ENCODE measurements around the gene EEA1. TPM values are rescaled to one million over a fixed set of nuclear protein-coding genes. Genes with fewer than 3 reads are reported as not detected.

The EEA1 gene
- total RNA-seq, 1 experiment from 2014 or later: 7.9 TPM

DNA sequence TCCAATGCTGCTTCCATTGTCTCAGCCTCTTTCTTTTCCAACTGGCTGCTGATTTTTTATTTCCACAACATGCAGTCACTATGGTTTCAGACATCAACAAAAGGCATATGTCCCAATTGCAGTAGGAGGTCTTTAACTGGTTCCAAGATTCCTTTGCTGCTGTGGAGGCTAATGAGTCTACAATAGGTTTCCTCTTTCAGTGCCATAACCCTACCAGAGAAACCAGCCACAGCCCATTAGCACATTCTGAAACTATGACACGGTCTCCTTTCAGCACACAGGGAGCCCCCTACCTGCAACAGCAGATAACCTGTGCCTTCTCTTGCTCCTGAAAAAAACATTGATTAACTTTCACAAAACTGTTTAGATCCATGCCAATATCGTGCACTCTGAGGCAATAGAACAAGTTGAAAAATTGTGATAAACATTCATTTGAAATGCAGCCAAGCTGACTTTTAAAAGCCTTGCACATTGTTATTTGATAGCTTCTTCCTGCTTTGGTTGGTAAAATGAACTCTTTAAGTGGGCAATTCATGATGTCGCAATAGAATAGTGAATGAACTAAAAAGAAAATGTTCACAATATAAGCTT, 193.9 kb downstream of the EEA1 start:
- TF ChIP-seq EZH2phosphoT487 (IDR thresholded peaks at IDR 0.05; ENCODE audit: borderline replicate concordance, low read length): no peak
- TF ChIP-seq, protein P1, sequence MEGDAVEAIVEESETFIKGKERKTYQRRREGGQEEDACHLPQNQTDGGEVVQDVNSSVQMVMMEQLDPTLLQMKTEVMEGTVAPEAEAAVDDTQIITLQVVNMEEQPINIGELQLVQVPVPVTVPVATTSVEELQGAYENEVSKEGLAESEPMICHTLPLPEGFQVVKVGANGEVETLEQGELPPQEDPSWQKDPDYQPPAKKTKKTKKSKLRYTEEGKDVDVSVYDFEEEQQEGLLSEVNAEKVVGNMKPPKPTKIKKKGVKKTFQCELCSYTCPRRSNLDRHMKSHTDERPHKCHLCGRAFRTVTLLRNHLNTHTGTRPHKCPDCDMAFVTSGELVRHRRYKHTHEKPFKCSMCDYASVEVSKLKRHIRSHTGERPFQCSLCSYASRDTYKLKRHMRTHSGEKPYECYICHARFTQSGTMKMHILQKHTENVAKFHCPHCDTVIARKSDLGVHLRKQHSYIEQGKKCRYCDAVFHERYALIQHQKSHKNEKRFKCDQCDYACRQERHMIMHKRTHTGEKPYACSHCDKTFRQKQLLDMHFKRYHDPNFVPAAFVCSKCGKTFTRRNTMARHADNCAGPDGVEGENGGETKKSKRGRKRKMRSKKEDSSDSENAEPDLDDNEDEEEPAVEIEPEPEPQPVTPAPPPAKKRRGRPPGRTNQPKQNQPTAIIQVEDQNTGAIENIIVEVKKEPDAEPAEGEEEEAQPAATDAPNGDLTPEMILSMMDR (conservative IDR thresholded peaks at IDR 0.05; ENCODE audit: low read depth, low read length): peak; percentile 35; the same call in 1 of the 2 replicates
- no peak for TF ChIP-seq EZH2 (IDR thresholded peaks at IDR 0.05; ENCODE audit: low read length, unreplicated experiment)
- H3K9me2 ChIP-seq (replicated peaks; ENCODE audit: low read length): no peaks in the 10 kb centered on the region
- H3K9ac ChIP-seq (ENCODE audit: low read length): no peak overlapping the region; the same call in 1 of the 2 replicates
- H4K20me1 ChIP-seq (ENCODE audit: low read length): no peaks in the 10 kb centered on the region
- no TSS peak for BruUV-seq (replicated peaks)
- intact Hi-C loops (cut with micrococcal nuclease): no loop called here
- H3K4me1 ChIP-seq (ENCODE audit: insufficient read depth, low read length): peaks cover 15% of the 10 kb centered on the region
- H3K27ac ChIP-seq (ENCODE audit: low read length): peak overlapping the region; percentile 33
- peak; percentile 69 for DNase-seq
- no peaks in the 10 kb centered on the region for H3K36me3 ChIP-seq (ENCODE audit: low read depth, low read length)
- POLR2A ChIA-PET (ENCODE audit: unreplicated experiment): no interaction called here
- no peak overlapping the region for H2AFZ ChIP-seq (ENCODE audit: low read length)
- H3F3A ChIP-seq (ENCODE audit: low read length, unreplicated experiment): no peaks in the 10 kb centered on the region
- no peaks in the 10 kb centered on the region for H3K79me2 ChIP-seq (ENCODE audit: low read length)
- no peaks in the 10 kb centered on the region for H3K9me3 ChIP-seq (ENCODE audit: low read length)
- CTCF ChIA-PET: interaction anchor here (0.5 kb wide), 1 partner anchor 61 kb away, joined by 3 read pairs; no protein-coding TSS in a partner anchor
- no peak overlapping the region; the same call in 1 of the 2 replicates for H3K4me3 ChIP-seq (ENCODE audit: low read length)
- H3K4me2 ChIP-seq (ENCODE audit: low read length): peak overlapping the region; percentile 25; the same call in 1 of the 2 replicates
- ATAC-seq: peak; percentile 53
- no peaks in the 10 kb centered on the region for H3K27me3 ChIP-seq (ENCODE audit: low read length)

DNA sequence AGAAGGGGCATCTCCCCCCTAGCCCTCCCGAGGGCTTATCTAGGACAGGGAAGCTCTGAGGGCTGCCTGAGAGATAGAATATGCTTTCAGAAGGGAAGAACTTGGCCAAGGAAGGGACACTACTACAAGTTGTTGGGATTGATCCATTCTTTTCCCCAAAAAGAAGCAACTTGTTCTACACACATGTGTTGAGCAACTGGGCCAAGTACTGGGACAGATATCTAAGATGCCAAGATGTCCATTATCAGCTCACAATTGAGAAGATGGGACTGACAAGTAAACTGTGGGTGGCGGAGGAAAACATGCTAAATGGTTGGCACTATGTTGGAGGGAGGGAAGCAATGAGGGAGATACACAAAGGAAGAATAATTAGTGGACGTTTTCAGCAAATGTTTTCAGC, 195.4 kb downstream of the EEA1 start:
- no peaks in the 10 kb centered on the region for H3K27me3 ChIP-seq (ENCODE audit: low read length)
- TF ChIP-seq EZH2 (IDR thresholded peaks at IDR 0.05; ENCODE audit: low read length, unreplicated experiment) (no peak), EZH2phosphoT487 (IDR thresholded peaks at IDR 0.05; ENCODE audit: borderline replicate concordance, low read length) (no peak)
- TF ChIP-seq, protein P1 (conservative IDR thresholded peaks at IDR 0.05; ENCODE audit: low read depth, low read length): no peak
- no peaks in the 10 kb centered on the region for H3K9me3 ChIP-seq (ENCODE audit: low read length)
- intact Hi-C loops (cut with micrococcal nuclease): no loop called here
- no peak overlapping the region for H3K9ac ChIP-seq (ENCODE audit: low read length)
- POLR2A ChIA-PET (ENCODE audit: unreplicated experiment): no interaction called here
- peaks cover 15% of the 10 kb centered on the region for H3K4me1 ChIP-seq (ENCODE audit: insufficient read depth, low read length)
- no peaks in the 10 kb centered on the region for H3F3A ChIP-seq (ENCODE audit: low read length, unreplicated experiment)
- no peak overlapping the region for H3K4me2 ChIP-seq (ENCODE audit: low read length)
- no peak for ATAC-seq
- no peaks in the 10 kb centered on the region for H3K9me2 ChIP-seq (replicated peaks; ENCODE audit: low read length)
- H3K36me3 ChIP-seq (ENCODE audit: low read depth, low read length): no peaks in the 10 kb centered on the region
- no peak overlapping the region for H3K27ac ChIP-seq (ENCODE audit: low read length)
- CTCF ChIA-PET: no interaction called here
- no peaks in the 10 kb centered on the region for H3K79me2 ChIP-seq (ENCODE audit: low read length)
- BruUV-seq (replicated peaks): no TSS peak
- H2AFZ ChIP-seq (ENCODE audit: low read length): no peak overlapping the region
- no peak for DNase-seq
- H4K20me1 ChIP-seq (ENCODE audit: low read length): no peaks in the 10 kb centered on the region
- H3K4me3 ChIP-seq (ENCODE audit: low read length): no peak overlapping the region

DNA sequence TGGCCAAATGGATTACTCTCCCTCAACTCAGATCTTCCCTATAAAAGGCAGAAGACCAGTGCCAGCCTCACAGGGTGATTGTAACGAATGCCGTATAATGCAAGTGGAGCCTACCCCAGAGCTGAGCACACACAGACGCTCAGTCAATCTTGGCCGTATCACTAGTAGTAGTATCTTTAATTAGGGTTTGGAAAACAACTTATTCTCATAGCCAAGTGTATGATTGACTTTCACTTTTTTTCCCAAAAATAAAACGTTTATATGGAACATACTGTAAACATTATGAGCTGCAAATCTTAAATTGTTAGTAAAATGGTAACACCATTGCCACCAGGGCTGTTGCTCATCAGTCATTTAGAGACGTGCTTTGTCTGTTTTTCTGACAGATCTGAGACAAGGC, 195.9 kb downstream of the EEA1 start:
- H4K20me1 ChIP-seq (ENCODE audit: low read length): no peaks in the 10 kb centered on the region
- no peaks in the 10 kb centered on the region for H3K9me3 ChIP-seq (ENCODE audit: low read length)
- no peaks in the 10 kb centered on the region for H3K36me3 ChIP-seq (ENCODE audit: low read depth, low read length)
- intact Hi-C loops (cut with micrococcal nuclease): no loop called here
- H3K79me2 ChIP-seq (ENCODE audit: low read length): no peaks in the 10 kb centered on the region
- no peak overlapping the region for H3K4me2 ChIP-seq (ENCODE audit: low read length)
- DNase-seq: no peak
- no peaks in the 10 kb centered on the region for H3F3A ChIP-seq (ENCODE audit: low read length, unreplicated experiment)
- H3K4me3 ChIP-seq (ENCODE audit: low read length): no peak overlapping the region
- no peak for ATAC-seq
- no peaks in the 10 kb centered on the region for H3K27me3 ChIP-seq (ENCODE audit: low read length)
- peaks cover 15% of the 10 kb centered on the region for H3K4me1 ChIP-seq (ENCODE audit: insufficient read depth, low read length)
- TF ChIP-seq EZH2 (IDR thresholded peaks at IDR 0.05; ENCODE audit: low read length, unreplicated experiment): no peak
- TF ChIP-seq, protein P1 (conservative IDR thresholded peaks at IDR 0.05; ENCODE audit: low read depth, low read length): no peak
- TF ChIP-seq EZH2phosphoT487 (IDR thresholded peaks at IDR 0.05; ENCODE audit: borderline replicate concordance, low read length): no peak
- no peak overlapping the region for H3K27ac ChIP-seq (ENCODE audit: low read length)
- H3K9me2 ChIP-seq (replicated peaks; ENCODE audit: low read length): no peaks in the 10 kb centered on the region
- H3K9ac ChIP-seq (ENCODE audit: low read length): no peak overlapping the region
- POLR2A ChIA-PET (ENCODE audit: unreplicated experiment): no interaction called here
- no TSS peak for BruUV-seq (replicated peaks)
- H2AFZ ChIP-seq (ENCODE audit: low read length): no peak overlapping the region
- CTCF ChIA-PET: no interaction called here

Data from PC-3 (cell line).